Measurements from ENCODE around the gene AKAP12. TPM values are rescaled to one million over a fixed set of nuclear protein-coding genes. Genes with fewer than 3 reads are reported as not detected.

The AKAP12 gene
- total RNA-seq, 1 donor from 2014 or later: 88.1 TPM

DNA sequence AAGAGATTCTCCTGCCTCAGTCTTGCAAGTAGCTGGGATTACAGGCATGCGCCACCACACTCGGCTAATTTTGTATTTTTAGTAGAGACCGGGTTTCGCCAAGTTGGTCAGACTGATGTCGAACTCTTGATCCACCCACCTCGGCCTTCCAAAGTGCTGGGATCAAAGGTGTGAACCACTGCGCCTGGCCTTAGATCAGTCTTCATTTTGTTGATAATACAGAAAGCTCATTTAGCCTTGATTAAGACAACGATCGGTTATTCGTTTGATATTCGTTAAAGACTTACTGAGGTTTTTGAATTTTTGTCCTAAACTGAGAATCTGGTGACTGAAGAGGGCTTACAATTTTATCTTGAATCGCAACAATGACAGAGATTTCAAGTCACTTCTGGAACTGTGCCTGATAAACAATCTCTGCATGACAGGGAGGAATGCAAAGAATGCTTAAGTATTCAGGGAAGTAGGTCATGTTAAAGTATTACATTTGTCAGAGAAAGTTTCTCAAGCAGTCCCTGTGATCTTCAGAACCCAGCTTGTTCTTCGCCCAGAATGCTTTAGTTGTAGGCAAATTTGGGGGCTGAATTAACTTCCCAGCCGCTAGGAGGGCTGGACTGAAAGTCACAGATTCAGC is 14.8 kb downstream of the AKAP12 start:
- intact Hi-C loops (cut with DNase I): no loop called here
- Histone ChIP-seq H3K9me3 (no peaks in the 10 kb centered on the region), H3K27me3 (no peaks in the 10 kb centered on the region), H3K4me1 (peaks cover 7% of the 10 kb centered on the region), H3K27ac (no peak overlapping the region), H3K4me3 (no peak overlapping the region), H3K36me3 (no peaks in the 10 kb centered on the region)
- no peak for DNase-seq (ENCODE audit: extremely low spot score in 2 of 2)
- no peak for TF ChIP-seq CTCF (IDR thresholded peaks at IDR 0.05)
- TF ChIP-seq POLR2AphosphoS5 (IDR thresholded peaks at IDR 0.05; ENCODE audit: insufficient read depth in 1 of 2, low read depth in 1 of 2): no peak
- TF ChIP-seq POLR2A (IDR thresholded peaks at IDR 0.05): no peak

- no peaks in the 10 kb centered on the region for H3K9me3 ChIP-seq
Observed at GRCh38 chr6:151255811-151256210, 16.0 kb downstream of the AKAP12 start.

GRCh38 chr6:151257985-151258445 is 18.2 kb downstream of the AKAP12 start:
- intact Hi-C loops (cut with DNase I): no loop called here
- H3K9me3 ChIP-seq: no peaks in the 10 kb centered on the region
- DNase-seq (ENCODE audit: extremely low spot score in 2 of 2): no peak
- H3K4me3 ChIP-seq: no peak overlapping the region
- H3K27me3 ChIP-seq: no peaks in the 10 kb centered on the region
- no peaks in the 10 kb centered on the region for H3K36me3 ChIP-seq
- H3K4me1 ChIP-seq: peaks cover 7% of the 10 kb centered on the region
- H3K27ac ChIP-seq: peak overlapping the region; percentile 65
- no peak for TF ChIP-seq POLR2AphosphoS5 (IDR thresholded peaks at IDR 0.05; ENCODE audit: insufficient read depth in 1 of 2, low read depth in 1 of 2)
- TF ChIP-seq CTCF (IDR thresholded peaks at IDR 0.05): no peak
- TF ChIP-seq POLR2A (IDR thresholded peaks at IDR 0.05): no peak

More at GRCh38 chr6:151255811-151256210, 16.0 kb downstream of the AKAP12 start:
- no peak overlapping the region for H3K27ac ChIP-seq
- no peaks in the 10 kb centered on the region for H3K27me3 ChIP-seq
- H3K36me3 ChIP-seq: no peaks in the 10 kb centered on the region
- peaks cover 7% of the 10 kb centered on the region for H3K4me1 ChIP-seq
- intact Hi-C loops (cut with DNase I): no loop called here
- no peak overlapping the region for H3K4me3 ChIP-seq
- TF ChIP-seq POLR2AphosphoS5 (IDR thresholded peaks at IDR 0.05; ENCODE audit: insufficient read depth in 1 of 2, low read depth in 1 of 2) (no peak), POLR2A (IDR thresholded peaks at IDR 0.05) (no peak), CTCF (IDR thresholded peaks at IDR 0.05) (no peak)
- no peak for DNase-seq (ENCODE audit: extremely low spot score in 2 of 2)

- no peaks in the 10 kb centered on the region for H3K27me3 ChIP-seq
- no peaks in the 10 kb centered on the region for H3K36me3 ChIP-seq
- TF ChIP-seq POLR2A (IDR thresholded peaks at IDR 0.05) (no peak), POLR2AphosphoS5 (IDR thresholded peaks at IDR 0.05; ENCODE audit: insufficient read depth in 1 of 2, low read depth in 1 of 2) (no peak), CTCF (IDR thresholded peaks at IDR 0.05) (no peak)
- H3K4me1 ChIP-seq: peaks cover 7% of the 10 kb centered on the region
- intact Hi-C loops (cut with DNase I): no loop called here
- DNase-seq (ENCODE audit: extremely low spot score in 2 of 2): no peak
- H3K4me3 ChIP-seq: no peak overlapping the region
- no peaks in the 10 kb centered on the region for H3K9me3 ChIP-seq
- H3K27ac ChIP-seq: no peak overlapping the region
Observed at GRCh38 chr6:151260205-151260604, 20.4 kb downstream of the AKAP12 start.

DNA sequence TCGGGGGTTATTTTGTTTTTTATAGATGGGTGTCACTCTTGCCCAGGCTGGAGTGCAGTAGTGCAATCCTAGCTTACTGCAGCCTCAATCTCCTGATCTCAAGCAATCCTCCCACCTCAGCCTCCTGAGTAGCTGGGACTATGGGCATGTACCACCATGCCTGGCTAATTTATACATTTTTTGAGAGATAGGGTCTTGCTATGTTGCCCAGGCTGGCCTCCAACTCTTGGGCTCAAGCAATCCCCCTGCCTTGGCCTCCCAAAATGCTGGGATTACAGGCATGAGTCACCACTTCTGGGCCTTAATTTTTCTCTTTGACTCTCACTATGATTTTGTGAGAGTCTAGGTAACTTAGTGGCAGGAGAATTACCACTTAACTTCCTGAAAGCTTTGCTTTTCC is 23.3 kb downstream of the AKAP12 start:
- H3K4me1 ChIP-seq: peaks cover 6% of the 10 kb centered on the region
- no peaks in the 10 kb centered on the region for H3K36me3 ChIP-seq
- H3K4me3 ChIP-seq: no peak overlapping the region
- H3K27ac ChIP-seq: no peak overlapping the region
- H3K9me3 ChIP-seq: no peaks in the 10 kb centered on the region
- intact Hi-C loops (cut with DNase I): no loop called here
- no peak for DNase-seq (ENCODE audit: extremely low spot score in 2 of 2)
- no peaks in the 10 kb centered on the region for H3K27me3 ChIP-seq
- TF ChIP-seq POLR2A (IDR thresholded peaks at IDR 0.05) (no peak), POLR2AphosphoS5 (IDR thresholded peaks at IDR 0.05; ENCODE audit: insufficient read depth in 1 of 2, low read depth in 1 of 2) (no peak), CTCF (IDR thresholded peaks at IDR 0.05) (no peak)

Data from vagina (tissue), 2 donors.